Measurements from ENCODE around the gene ZNF705A. TPM values are rescaled to one million over a fixed set of nuclear protein-coding genes. Genes with fewer than 3 reads are reported as not detected.
"Not testable (repeated sequence)": the region's sequence is repeated elsewhere in the genome, so short reads cannot be mapped to it uniquely, and the experiment has no call there.

The ZNF705A gene
- total and polyA plus RNA-seq, 9 donors = 0.24 to 0.59 TPM; not detected in 7

DNA sequence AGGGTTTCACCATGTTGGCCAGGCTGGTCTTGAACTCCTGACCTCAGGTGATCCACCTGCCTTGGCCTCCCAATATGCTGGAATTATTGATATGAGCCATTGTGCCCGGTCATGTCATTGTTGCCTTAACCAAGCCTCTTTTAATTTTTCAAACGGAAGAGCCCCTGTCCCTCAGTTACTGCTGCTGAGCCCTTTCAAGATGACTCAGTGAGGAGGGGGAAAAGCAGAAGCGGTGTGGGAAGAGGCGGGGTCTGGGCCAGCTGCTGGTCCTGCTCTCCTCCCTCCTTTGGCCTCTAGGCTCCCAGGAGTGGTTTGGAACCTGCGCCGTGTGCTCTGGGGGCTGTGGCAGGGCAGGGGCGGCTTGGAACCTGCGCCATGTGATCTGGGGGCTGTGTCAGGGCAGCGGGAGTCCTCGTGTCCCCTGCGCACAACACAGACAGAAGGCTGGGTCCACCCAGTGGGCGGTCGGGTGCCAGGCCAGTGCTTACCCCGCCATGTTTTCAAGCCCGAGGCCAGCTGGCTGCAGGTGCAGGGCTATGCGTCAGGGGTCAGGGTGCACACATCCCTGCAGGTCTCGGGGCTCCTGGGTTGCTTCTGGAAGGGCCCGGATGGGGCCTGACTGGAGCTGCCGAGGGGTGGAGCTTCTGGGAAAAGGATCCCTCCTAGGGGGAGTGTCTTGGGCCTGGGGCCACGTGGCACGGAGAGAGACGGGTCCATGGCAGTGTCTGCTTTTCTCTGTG lies 70.3 kb downstream of the ZNF705A start, which contains the start of gene FAM90A1:
Gene FAM90A1, minus strand, starts transcription at position 627 of the 740 bp plus-strand sequence. CDS start 2,786 bp downstream, outside the sequence.
- H3K27me3 ChIP-seq (ENCODE audit: control insufficient read depth, insufficient read depth, low read length); H3K4me1 ChIP-seq (ENCODE audit: control insufficient read depth, insufficient read depth, low read length); H3K9me3 ChIP-seq (replicated peaks; ENCODE audit: control insufficient read depth, low read depth, low read length); H3K27ac ChIP-seq (ENCODE audit: low read length); H3K36me3 ChIP-seq (ENCODE audit: control insufficient read depth, insufficient read depth, low read length): not testable (repeated sequence)
- WGBS (ENCODE audit: insufficient coverage) = 45% methylated on average over 15 of the region's 22 CpGs
- DNase-seq = peak; percentile 23
- H3K4me3 ChIP-seq (ENCODE audit: low read length) = peak within 1 kb of the TSS; percentile 34

- peak overlapping the region; percentile 34 for H3K4me3 ChIP-seq (ENCODE audit: low read length)
- H3K36me3 ChIP-seq (ENCODE audit: control insufficient read depth, insufficient read depth, low read length); H3K9me3 ChIP-seq (replicated peaks; ENCODE audit: control insufficient read depth, low read depth, low read length); H3K4me1 ChIP-seq (ENCODE audit: control insufficient read depth, insufficient read depth, low read length); DNase-seq; H3K27me3 ChIP-seq (ENCODE audit: control insufficient read depth, insufficient read depth, low read length); H3K27ac ChIP-seq (ENCODE audit: low read length): not testable (repeated sequence)
- 33% methylated on average over 3 of the region's 7 CpGs for WGBS (ENCODE audit: insufficient coverage)
Observed at GRCh38 chr12:8227732-8228077, 70.9 kb downstream of the ZNF705A start.

GRCh38 chr12:8228607-8229006 lies 71.8 kb downstream of the ZNF705A start:
- H3K27ac ChIP-seq (ENCODE audit: low read length); DNase-seq: not testable (repeated sequence)
- 96% methylated on average over 6 of the region's 11 CpGs for WGBS (ENCODE audit: insufficient coverage)

DNA sequence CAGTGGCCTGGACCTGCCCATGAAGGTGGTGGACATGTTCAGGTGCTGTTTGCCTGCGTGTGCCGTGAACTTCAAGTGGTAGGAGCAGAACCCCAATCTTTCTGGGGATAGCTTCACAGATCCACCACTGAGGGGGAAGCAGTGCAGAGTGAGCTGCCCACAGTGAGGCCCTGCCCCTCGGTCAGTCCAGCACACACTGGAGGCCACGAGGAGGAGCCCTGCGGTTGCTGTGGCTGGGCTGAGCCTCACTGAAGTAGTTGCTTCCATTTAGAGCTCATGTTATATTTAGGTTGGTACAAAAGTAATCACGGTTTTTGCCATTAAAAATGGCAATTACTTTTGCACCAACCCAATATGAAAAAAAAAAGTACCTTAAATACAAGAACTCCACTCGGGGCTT lies 72.7 kb downstream of the ZNF705A start:
- H3K27me3 ChIP-seq (ENCODE audit: control insufficient read depth, insufficient read depth, low read length); H3K9me3 ChIP-seq (replicated peaks; ENCODE audit: control insufficient read depth, low read depth, low read length); H3K27ac ChIP-seq (ENCODE audit: low read length); H3K4me1 ChIP-seq (ENCODE audit: control insufficient read depth, insufficient read depth, low read length); H3K4me3 ChIP-seq (ENCODE audit: low read length); DNase-seq; H3K36me3 ChIP-seq (ENCODE audit: control insufficient read depth, insufficient read depth, low read length): not testable (repeated sequence)
- no CpG with 5 or more reads among the region's 7 CpGs for WGBS (ENCODE audit: insufficient coverage)

More at GRCh38 chr12:8228607-8229006, 71.8 kb downstream of the ZNF705A start:
- not testable (repeated sequence) for H3K4me3 ChIP-seq (ENCODE audit: low read length); H3K9me3 ChIP-seq (replicated peaks; ENCODE audit: control insufficient read depth, low read depth, low read length); H3K4me1 ChIP-seq (ENCODE audit: control insufficient read depth, insufficient read depth, low read length); H3K36me3 ChIP-seq (ENCODE audit: control insufficient read depth, insufficient read depth, low read length); H3K27me3 ChIP-seq (ENCODE audit: control insufficient read depth, insufficient read depth, low read length)

Other genes with a start within 250 kb of the ZNF705A start
- 47.3 TPM for gene SLC2A3, start 220.8 kb upstream of the ZNF705A start, total RNA-seq
- 10 to 100 TPM in 6 of 8 donors, 1 to 10 TPM in 2; 7.5 to 42.5 (median 14.4) TPM for gene SLC2A3, start 220.8 kb upstream of the ZNF705A start, polyA plus RNA-seq (ENCODE audit: insufficient read depth in 1 of 8, insufficient read length in 8 of 8, low replicate concordance in 1 of 8)
- gene FOXJ2, start 124.3 kb upstream of the ZNF705A start, total RNA-seq = 10.9 TPM
- 10 to 100 TPM; 16.1 to 23.5 (median 20.2) TPM for gene FOXJ2, start 124.3 kb upstream of the ZNF705A start, polyA plus RNA-seq (ENCODE audit: insufficient read depth in 1 of 8, insufficient read length in 8 of 8, low replicate concordance in 1 of 8)
- 3.7 TPM for gene C3AR1, start 90.7 kb upstream of the ZNF705A start, total RNA-seq
- 1 to 10 TPM; 4.0 to 6.5 (median 5.0) TPM for gene C3AR1, start 90.7 kb upstream of the ZNF705A start, polyA plus RNA-seq (ENCODE audit: insufficient read depth in 1 of 8, insufficient read length in 8 of 8, low replicate concordance in 1 of 8)
- gene NECAP1, start 74.7 kb upstream of the ZNF705A start, total RNA-seq = 28.7 TPM
- gene NECAP1, start 74.7 kb upstream of the ZNF705A start, polyA plus RNA-seq (ENCODE audit: insufficient read depth in 1 of 8, insufficient read length in 8 of 8, low replicate concordance in 1 of 8) = 10 to 100 TPM; 20.3 to 27.0 (median 24.5) TPM
- 2.5 TPM for gene CLEC4A, start 33.4 kb upstream of the ZNF705A start, total RNA-seq
- gene CLEC4A, start 33.4 kb upstream of the ZNF705A start, polyA plus RNA-seq (ENCODE audit: insufficient read depth in 1 of 8, insufficient read length in 8 of 8, low replicate concordance in 1 of 8) = 1 to 10 TPM in 5 of 8 donors, under 1 TPM in 3; 0.16 to 3.6 (median 1.4) TPM
- gene FAM90A1, start 70.6 kb downstream of the ZNF705A start, total RNA-seq = 0.09 TPM
- gene FAM90A1, start 70.6 kb downstream of the ZNF705A start, polyA plus RNA-seq (ENCODE audit: insufficient read depth in 1 of 8, insufficient read length in 8 of 8, low replicate concordance in 1 of 8) = 1 to 10 TPM in 2 of 8 donors, under 1 TPM in 6; 0.55 to 2.5 (median 0.79) TPM

All from muscle of leg (tissue), 11 donors.